ENCODE data around the gene PHF21A. TPM values are rescaled to one million over a fixed set of nuclear protein-coding genes. Genes with fewer than 3 reads are reported as not detected.
A peak's percentile ranks its signal among the peaks of the same experiment; 100 is the strongest.

PHF21A gene
- 36.2 TPM for total RNA-seq
- long read RNA-seq, partial matches to known transcripts, result 5 of 30 reads
- long read RNA-seq, other reads (novel, unspliced or antisense), result 25 of 30 reads

- peak; percentile 84 for ATAC-seq
Measured at GRCh38 chr11:46121301-46121723, at the start of gene PHF21A. Gene PHF21A, minus strand, starts transcription at chr11:46121454. Its CDS starts 37,235 bp downstream, at chr11:46084219.

DNA sequence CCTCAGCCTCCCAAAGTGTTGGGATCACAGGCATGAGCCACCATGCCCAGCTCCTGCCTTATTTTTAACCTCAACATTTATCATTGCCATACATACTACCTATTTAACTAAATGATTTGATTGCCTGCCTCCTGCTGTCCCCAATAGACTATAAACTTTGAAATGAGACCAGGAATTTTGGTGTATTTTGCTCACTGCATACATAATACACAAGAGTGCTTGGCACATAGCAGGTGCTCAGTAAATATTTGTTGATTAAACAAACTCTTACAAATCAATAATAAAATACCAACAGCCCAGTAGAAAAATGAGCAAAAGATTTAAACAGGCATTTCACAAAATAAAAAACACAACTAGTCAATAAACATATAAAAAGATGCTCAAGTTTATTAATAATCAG lies 49.5 kb upstream of the PHF21A start:
- no peak for ATAC-seq
- intact Hi-C loops (cut with micrococcal nuclease), result no loop called here

More at GRCh38 chr11:46121301-46121723, at the start of gene PHF21A:
- intact Hi-C loops (cut with micrococcal nuclease), result no loop called here
- DNase-seq, result peak; percentile 94

DNA sequence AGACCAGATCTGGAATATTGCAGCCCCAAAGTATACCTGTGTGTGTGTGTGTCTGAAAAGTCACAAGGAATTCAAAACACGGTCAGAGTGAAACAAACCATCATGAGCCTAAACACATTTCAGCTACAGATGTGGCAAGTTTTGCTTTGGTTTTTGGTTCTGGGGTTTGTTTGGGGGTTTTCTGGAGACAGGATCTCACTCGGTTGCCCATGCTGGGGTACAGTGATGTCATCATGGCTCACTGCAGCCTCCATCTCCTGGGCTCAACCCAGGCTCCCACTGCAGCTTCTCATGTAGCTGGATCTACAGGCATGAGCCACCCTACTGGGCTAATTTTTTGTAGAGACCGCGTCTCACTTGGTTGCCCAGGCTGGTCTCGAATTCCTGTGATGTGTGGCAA lies 41.4 kb upstream of the PHF21A start:
- ATAC-seq (no peak), DNase-seq (no peak)
- intact Hi-C loops (cut with micrococcal nuclease), result no loop called here

More for the DNA sequence above, 49.5 kb upstream of the PHF21A start:
- no peak for DNase-seq

DNA sequence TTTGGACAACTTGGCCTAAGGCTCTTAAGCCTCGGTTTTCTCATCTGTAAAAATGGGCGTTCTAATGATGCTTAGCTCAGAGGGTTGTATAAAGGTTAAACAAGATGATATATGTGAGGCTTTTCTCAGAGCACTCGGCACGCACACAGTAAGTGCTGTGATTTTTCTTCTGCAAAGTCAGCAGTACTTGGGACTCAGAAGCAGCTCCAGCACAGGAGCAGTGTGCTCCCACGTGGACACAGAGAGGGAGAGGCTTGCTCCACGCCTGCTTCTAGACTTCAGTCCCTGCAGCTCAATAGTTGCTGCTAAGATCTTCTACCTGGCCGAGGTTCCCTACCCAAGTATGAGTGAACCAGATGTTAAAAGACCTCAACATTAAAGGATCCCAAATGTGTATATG lies 39.9 kb upstream of the PHF21A start:
- intact Hi-C loops (cut with micrococcal nuclease), result no loop called here
- DNase-seq (no peak), ATAC-seq (no peak)

GRCh38 chr11:46160100-46160499 lies 38.8 kb upstream of the PHF21A start:
- ATAC-seq (no peak), DNase-seq (no peak)
- intact Hi-C loops (cut with micrococcal nuclease), result no loop called here

GRCh38 chr11:46159680-46160079 lies 38.4 kb upstream of the PHF21A start:
- ATAC-seq (no peak), DNase-seq (no peak)
- intact Hi-C loops (cut with micrococcal nuclease), result no loop called here

DNA sequence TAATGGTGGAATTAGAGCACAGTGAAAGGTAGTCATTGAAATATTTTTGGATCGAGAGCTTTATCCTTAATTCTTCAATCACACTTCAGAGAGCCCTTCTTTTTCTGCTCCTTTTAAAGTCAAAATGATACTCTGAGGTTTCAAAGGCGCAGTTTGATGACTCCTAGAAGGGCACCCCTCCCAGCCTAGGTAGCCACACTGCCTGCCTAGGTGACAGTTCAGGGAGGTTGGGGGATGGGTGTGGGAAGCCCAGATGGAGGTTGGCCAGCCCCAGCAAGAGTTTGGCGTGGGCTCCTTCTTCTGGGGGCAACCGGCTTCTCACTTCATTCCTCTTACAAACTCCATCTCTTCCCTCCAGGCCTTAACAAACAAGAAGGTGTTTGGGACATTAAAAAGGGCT lies 28.6 kb upstream of the PHF21A start:
- ATAC-seq (no peak), DNase-seq (no peak)
- intact Hi-C loops (cut with micrococcal nuclease), result no loop called here

DNA sequence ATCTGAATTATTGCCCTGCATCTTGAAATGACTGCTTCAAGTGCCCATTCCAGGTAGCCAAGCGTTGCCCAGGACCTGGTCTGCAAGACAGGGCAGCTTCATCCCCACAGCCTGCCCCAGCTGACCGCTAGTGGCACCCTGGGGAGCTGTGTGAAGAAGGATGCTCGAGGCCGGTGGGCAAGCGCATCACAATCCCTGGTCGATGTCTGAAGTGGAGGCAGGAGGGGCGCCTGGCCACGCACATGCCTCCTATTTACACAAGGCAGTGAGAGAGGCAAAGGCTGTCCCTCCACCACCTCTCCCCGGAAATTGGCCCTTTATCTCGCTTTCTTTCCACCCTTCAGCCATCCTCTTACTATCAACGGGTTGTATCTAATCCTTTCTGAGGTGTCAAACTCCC lies 28.1 kb upstream of the PHF21A start:
- DNase-seq (no peak), ATAC-seq (no peak)
- intact Hi-C loops (cut with micrococcal nuclease), result no loop called here

- ATAC-seq (no peak), DNase-seq (no peak)
- intact Hi-C loops (cut with micrococcal nuclease), result no loop called here
Measured at GRCh38 chr11:46144741-46145140, 23.5 kb upstream of the PHF21A start.

DNA sequence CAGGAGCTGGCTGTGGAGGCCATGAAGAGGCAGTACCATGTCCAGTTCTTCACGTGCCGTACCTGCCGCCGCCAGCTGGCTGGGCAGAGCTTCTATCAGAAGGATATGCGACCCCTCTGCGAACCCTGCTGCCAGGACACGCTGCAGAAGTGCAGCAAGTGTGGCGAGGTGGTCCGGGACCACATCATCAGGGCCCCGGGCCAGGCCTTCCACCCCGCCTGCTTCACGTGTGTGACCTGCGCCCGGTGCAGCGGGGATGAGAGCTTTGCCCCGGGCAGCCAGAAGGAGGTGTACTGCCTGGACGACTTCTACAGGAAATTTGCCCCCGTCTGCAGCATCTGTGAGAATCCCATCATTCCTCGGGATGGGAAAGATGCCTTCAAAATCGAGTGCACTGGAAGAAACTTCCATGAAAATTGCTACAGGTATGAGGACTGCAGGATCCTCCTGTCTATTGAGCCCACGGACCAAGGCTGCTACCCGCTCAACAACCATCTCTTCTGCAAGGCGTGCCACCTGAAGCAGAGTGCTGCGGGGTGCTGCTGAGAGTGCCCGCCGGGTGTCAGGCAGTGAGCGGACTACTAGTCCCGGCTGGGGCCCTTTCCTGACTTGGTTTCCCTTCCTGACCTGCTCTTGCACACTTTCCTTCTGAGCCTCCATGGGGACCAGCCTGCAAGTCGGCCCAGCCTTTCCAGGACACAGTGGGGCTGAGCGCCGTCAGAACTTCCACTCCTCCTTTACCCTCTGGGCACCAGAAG lies 22.0 kb upstream of the PHF21A start:
- ATAC-seq, result no peak
- intact Hi-C loops (cut with micrococcal nuclease), result no loop called here
- DNase-seq, result no peak

- intact Hi-C loops (cut with micrococcal nuclease), result no loop called here
- no peak for ATAC-seq
- DNase-seq, result no peak
Measured at GRCh38 chr11:46142561-46142960, 21.3 kb upstream of the PHF21A start.

- DNase-seq (no peak), ATAC-seq (no peak)
- intact Hi-C loops (cut with micrococcal nuclease), result no loop called here
Measured at GRCh38 chr11:46141597-46141996, 20.3 kb upstream of the PHF21A start.

DNA sequence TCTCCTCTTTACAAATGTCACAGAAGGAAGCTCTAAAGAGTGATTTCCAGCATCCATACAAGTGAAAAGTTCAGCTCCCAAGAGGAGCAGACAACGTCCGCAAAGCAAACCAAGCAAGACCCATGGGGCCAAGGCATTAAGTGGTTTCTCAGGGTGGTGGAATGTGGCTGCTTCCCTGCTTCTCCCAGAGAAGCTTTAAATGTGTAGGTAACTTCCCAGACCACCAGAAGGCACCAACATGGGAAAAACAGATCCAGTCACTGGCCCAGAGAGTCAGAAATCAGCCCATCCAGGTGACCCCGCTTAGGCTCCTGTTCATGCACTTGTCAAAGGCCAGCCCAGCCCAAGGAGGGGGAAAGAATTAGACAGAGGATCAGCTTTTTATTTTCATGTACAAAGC lies 13.3 kb upstream of the PHF21A start:
- intact Hi-C loops (cut with micrococcal nuclease), result no loop called here
- ATAC-seq (no peak), DNase-seq (no peak)

DNA sequence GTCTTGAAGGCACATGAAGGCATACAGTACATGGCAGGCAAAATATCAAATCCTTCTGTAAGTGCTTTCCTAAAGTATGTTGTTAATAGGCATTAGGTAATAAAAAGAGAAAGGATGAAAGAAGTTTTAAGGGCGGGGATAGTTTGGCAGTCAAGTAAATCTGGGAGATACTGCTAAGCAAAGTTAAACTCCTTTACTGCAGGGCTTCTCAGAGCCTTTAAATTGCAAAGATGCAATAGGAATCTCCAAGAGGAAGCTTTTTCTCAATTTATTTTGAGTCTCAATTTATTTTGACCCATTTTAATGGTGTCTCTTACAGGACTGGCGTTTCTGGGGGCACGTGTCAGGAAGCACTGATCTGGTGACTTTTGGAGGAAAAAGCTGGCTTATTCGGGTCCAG lies 12.8 kb upstream of the PHF21A start:
- no peak for ATAC-seq
- intact Hi-C loops (cut with micrococcal nuclease), result no loop called here
- DNase-seq, result no peak

- intact Hi-C loops (cut with micrococcal nuclease), result no loop called here
- DNase-seq (no peak), ATAC-seq (peak; percentile 74)
Measured at GRCh38 chr11:46133119-46133518, 11.9 kb upstream of the PHF21A start.

DNA sequence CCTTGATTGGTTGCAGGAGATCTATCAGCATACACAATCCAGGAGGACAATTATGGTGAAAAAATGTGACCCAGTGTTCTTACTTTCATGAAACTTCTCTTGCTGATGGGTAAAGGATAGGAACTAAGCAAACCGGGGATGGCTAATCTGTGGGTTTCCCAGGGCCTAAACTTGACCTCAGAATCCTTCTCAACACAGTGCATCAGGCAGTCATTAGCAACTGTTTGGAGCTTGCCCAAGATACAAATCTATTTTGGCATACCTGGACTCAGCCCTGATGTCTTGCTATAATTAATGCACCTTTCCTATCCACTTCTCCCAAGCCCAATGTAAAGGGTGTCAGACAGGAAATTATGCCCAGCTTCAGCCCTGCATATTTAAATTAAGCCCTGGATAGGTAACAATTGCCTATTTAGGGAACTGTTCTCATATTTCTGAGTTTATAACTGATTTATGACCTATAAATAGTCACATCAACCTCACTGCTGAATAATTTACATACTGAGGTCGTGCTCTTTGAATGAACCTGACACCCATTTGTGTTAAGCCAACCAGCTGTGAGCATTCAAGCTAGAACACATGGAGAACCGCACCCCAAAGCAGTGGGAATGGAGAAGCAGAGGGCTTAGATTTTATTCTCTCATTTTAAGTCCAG lies 9.2 kb upstream of the PHF21A start:
- intact Hi-C loops (cut with micrococcal nuclease), result no loop called here
- DNase-seq (no peak), ATAC-seq (no peak)

DNA sequence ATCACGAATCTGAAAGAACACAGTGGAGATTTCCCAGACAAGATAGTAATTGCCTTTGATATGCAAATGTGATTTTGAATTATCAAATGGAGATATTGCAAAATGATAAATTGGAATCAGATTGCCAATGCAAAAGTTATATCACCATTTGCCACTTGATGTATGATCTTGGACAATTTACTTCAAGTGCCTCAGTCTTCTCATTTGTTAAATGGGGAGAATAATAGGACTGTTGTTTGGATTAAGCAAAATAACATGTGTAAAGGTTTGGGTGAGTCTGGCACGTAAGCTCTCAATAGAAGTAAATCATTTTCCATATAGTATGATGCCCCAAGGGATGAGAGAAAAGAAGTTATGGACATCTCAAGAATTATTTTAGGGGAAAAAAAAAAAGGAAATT lies 7.9 kb upstream of the PHF21A start:
- DNase-seq (no peak), ATAC-seq (no peak)
- intact Hi-C loops (cut with micrococcal nuclease), result no loop called here

DNA sequence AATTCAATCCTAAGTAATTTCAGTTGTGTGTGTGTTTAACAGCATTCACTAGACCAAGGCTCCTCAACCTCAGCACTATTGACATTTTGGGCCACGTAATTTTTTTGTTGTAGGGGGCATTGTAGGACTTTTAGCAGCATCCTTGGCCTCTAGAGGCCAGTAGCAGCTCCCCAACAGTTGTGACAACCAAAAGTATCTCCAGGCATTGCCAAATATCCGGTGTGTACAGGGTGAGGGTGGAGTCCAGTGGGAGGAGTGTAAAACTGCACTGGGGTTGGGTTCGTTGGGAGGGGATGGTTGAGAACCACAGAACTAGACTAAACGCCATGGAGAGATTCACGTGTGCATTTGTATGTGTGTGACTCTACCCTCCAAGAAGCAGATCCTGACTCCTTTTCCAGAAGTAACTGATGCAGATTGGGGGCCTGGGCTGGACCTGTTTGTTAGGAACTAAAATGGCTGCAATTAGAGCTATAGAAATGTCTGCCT lies 5.9 kb upstream of the PHF21A start:
- ATAC-seq (peak; percentile 80), DNase-seq (no peak)
- intact Hi-C loops (cut with micrococcal nuclease), result no loop called here

- no peak for DNase-seq
- intact Hi-C loops (cut with micrococcal nuclease), result no loop called here
- no peak for ATAC-seq
Measured at GRCh38 chr11:46125284-46125683, 4.0 kb upstream of the PHF21A start.

GRCh38 chr11:46122945-46123715 lies 1.9 kb upstream of the PHF21A start:
- no peak for DNase-seq
- no peak for ATAC-seq
- intact Hi-C loops (cut with micrococcal nuclease), result no loop called here

All from left ventricle myocardium superior (tissue), 1 donor.